Hippocampal formation (tissue), 2 donors: ENCODE data around the gene ATAD2B.
"Not testable (repeated sequence)": the region's sequence is repeated elsewhere in the genome, so short reads cannot be mapped to it uniquely, and the experiment has no call there.

Experiments used
- DNase-seq, 2 donors: peaks; one replicate each; lab custom pipeline; 2025; lab: John Stamatoyannopoulos, UW

Gene ATAD2B

DNA sequence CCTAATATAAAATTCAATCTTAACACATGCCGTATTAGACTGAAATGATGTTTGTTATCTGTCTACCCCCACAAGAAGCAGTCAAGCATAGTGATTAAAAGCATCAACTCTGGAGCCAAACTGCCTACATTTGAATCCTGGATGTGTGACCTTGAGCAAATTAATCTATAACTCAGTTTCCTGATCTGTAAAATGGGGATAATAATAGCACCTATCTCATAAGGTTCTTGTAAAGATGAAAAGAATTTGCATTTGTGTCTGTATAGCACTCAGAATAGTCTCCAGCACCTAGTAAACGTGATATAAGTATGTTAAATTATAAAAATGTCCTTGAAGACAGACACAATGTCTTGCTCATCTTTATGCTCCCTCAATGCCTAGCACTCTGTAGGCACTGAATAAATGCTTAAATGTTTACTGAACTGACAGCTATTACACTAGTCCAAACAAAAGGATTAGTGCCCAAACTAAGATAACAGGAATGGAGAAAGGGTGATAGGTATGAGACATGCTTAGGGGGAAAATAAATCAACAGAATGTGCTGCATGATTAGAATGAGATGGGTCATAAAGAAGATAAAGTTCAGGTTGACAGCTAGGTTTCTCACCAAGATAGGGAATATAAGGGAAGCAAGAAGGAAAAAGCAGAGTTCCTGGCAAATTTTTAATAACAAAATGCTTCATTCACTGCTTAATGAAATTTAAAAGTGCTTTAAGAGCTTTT, 180.6 kb downstream of the ATAD2B start:
- DNase-seq: no peak

DNA sequence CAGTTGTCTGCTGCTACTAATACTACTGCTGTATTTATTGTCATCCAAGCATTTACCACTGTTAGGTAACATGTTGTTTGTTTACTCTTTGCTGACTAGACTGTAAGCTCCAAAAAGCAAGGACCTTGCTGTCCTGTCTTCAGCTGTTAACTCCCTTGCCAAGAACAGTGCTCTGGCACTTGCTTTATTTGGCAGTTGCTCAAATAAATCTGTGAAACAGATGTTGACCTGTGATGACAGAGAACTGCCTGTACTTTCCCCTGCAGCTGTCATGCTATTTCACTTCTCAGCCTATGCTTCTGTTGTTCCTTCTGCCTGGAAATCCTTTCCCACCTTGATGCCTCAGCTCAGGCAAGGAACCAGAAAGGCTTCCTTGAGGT, 181.2 kb downstream of the ATAD2B start:
- DNase-seq: no peak

DNA sequence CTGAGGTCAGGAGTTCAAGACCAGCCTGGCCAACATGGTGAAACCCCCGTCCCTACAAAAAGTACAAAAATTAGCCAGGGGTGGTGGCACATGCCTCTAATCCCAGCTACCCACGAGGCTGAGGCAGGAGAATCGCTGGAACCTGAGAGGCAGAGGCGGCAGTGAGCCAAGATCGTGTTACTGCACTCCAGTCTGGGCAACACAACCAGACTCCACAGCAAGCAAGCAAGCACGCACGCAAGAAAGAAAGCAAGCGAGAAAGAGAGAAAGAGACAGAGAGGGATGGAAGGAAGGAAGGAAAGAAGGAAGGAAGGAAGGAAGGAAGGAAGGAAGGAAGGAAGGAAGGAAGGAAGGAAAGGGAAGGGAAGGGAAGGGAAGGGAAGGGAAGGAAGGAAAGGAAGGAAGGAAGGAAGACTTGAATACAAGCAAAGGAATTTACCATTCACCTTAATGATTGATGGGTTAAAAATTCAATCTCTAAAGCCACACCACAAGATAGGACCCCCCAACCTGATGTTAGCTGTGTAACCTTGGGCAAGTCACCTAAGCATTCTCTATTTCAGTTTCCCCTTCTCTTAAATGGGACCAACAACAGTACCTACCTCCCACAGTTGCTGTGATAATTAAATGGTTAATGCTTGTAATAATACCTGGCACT, 181.7 kb downstream of the ATAD2B start:
- DNase-seq: no peak

DNA sequence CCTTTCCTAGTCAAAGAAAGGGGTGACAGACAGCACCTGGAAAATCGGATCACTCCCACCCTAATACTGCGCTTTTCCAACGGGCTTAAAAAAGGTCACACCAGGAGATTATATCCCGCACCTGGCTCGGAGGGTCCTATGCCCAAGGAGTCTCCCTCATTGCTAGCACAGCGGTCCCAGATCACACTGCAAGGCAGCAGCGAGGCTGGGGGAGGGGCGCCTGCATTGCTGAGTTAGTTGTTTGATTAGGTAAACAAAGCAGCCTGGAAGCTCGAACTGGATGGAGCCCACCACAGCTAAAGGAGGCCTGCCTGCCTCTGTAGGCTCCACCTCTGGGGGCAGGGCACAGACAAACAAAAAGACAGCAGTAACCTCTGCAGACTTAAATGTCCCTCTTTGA, 190.1 kb downstream of the ATAD2B start:
- DNase-seq: not testable (repeated sequence)

DNA sequence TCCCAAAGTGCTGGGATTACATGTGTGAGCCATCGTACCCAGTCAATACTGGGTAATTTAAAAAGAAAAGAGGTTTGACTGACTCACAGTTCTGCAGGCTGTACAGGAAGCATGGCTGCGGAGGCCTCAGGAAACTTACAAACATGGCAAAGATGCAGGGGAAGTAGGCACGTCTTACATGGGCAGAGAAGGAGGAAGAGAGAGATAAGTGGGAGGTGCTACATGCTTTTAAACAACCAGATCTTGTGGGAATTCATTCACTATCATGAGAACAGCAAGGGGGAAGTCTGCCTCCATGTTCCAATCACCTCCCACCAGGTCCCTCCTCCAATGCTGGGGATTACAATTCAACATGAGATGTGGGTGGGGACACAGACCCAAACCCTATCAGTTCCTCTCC, 192.5 kb downstream of the ATAD2B start:
- no peak for DNase-seq

DNA sequence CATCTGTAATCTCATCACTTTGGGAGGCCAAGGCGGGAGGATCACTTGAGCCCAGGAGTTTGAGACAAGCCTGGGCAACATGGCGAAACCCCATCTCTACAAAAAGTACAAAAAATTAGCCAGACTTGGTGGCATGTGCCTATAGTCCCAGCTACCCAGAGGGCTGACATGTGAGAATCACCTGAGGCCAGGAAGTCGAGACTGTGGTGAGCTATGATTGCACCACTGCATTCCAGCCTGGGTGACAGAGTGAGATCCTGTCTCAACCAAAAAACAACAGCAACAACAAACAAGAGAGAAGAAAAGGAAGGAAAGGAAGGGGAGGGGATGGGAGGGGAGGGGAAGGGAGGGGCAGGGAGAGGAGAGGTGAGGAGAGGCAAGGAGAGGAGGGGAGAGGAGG, 203.9 kb downstream of the ATAD2B start:
- DNase-seq: not testable (repeated sequence)

DNA sequence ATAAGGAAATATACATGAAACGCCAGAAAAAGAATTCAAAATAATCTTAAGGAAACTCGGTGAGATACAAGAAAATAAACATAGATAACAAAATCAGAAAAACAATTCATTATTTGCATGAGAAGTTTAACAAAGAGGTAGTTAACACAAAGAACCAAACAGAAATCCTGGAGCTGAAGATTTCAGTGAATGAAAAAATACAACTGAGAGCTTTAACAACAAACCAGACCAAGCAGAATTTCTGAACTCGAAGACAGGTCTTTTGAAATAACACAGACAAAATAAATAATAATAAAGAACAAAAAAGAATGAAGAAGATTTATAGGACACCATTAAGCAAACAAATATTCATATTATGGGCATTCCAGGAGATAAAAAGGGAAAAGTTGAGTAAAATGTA, 204.7 kb downstream of the ATAD2B start:
- no peak for DNase-seq

DNA sequence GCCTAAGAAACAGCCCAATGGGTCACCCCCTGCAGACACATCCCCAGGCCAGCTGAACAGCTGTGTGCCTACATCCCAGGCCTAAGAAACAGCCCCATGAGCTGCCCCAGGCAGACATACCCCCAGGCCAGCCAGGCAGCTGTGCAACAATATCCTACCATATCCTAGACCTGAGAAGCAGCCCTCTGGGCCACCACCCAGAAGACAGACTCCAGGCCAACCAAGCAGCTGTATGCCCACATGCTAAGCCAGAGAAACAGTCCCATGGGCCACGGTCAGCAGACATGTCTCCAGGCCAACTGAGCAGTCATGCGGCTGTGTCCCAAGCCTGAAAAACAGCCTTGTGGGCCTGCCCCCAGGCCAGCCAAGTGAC, 205.5 kb downstream of the ATAD2B start:
- DNase-seq: no peak

DNA sequence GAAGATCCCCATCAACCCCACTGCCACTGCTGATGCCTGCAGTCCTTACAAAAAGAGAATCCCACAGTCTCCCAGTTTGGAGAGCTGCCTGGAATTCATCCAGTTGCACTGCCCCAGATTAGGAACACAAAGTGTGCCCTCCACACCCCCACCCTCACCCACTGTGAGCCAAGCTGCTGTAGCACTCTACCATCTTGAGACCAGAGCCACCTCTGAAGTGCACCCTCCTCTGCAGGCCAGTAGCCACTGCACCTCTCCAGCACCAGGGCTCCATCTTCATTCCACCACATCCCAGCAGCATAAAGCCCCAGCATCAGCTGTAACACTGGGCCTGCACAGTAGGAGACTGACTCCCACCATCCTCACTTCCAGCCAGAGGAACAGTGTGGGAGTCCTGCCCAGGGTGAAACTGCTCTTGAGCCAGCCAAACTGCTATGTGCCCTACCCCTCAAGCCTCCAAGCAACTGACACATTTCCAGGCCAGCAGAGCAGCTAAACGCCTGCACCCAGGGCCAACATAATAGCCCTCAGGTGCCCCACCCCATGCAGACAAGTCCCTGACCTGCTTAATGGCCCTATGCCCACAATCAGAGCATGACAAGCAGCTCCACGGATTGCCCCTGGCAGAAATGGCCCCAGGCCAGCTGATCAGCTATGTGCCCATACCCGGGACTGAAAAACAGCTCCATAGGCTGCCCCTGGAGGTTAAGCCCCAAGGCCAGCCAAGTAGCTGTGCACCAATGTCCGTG, 206.0 kb downstream of the ATAD2B start:
- no peak for DNase-seq

DNA sequence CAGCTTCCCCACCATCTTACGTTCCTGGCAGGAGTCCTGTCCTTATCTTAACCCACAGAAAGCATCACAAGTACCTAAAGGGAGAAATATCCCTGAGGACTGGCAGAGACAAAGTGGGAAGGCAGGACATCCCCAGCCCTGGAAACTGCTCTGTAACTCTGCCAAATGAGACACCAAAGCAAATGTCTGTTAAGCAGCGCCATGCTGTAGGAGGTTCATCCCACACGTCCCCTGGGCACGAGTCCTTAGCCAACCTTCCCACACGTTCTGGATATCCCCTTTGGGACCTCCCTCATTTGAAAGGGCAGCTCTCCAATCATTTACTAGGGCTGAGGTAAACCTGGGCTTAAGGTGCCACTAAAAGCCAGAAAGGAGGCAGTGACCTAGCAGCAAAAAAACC, 207.2 kb downstream of the ATAD2B start:
- no peak for DNase-seq

DNA sequence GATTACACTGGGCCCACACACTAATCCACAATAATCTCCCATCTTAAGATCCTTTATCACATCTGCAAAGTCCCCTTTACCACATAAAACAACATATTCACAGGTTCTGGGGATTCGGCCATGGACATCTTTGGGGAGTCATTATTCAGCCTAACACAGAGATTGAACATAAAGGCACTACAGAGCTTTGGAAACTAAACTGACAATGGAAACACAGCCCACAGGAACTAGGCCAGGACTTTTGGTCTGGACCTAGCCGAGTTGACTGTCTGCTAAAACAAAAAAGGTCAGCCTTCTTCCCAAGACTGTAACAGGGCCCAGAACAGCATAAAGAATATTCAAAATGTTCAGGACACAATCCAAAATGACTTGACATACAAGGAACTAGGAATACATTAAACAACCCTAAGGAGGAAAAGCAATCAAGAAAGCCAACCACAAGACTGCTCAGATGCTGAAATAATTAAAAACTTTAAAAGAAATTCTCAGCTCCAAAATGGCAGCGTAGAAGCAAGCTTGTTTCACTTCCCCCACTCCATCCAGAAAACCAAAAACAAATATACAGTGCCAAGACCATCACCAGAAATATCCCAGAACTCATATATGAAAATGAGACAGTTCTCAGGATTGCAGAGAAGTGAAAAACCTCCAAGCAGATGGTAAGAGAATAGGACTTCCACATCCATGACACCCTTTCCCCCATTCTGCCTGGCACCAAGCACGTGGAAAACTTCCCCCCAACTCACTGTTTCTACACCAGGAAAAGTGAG, 207.8 kb downstream of the ATAD2B start:
- no peak for DNase-seq

DNA sequence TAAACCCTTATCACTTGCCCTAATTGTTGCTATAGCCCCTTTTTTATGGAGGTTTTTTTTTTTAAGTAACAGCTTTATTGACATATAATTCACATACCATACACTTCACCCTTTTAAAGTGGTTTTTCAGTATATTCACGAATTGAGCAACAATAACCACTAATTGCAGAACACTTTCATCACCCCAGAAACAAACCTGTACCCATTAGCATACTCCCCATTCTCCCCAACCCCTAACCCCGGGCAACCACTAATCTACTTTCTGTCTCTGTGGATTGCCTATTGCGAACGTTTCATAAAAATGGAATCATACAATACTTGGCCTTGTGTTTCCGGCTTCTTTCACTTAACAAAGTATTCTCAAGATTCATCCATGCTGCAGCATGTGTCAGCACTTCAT, 213.6 kb downstream of the ATAD2B start:
- DNase-seq: no peak

DNA sequence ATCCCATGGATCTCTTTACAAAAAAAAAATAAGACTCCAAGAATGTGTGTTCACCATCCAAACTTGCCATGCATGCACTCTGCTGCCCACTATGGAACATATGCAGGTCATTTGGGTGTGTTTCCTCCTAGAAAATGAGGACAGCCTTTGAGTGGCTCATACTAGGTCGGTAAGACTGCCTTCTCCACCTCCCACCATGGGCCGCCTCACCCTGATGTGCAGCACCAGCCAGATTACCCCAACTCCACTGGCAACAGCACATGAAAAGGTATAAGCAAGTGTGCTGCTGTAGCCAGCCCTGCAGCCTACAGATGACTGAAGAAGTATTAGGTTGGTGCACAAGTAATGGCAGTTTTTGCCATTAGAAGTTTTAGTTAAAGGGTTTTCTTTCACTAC, 214.2 kb downstream of the ATAD2B start:
- DNase-seq: no peak

DNA sequence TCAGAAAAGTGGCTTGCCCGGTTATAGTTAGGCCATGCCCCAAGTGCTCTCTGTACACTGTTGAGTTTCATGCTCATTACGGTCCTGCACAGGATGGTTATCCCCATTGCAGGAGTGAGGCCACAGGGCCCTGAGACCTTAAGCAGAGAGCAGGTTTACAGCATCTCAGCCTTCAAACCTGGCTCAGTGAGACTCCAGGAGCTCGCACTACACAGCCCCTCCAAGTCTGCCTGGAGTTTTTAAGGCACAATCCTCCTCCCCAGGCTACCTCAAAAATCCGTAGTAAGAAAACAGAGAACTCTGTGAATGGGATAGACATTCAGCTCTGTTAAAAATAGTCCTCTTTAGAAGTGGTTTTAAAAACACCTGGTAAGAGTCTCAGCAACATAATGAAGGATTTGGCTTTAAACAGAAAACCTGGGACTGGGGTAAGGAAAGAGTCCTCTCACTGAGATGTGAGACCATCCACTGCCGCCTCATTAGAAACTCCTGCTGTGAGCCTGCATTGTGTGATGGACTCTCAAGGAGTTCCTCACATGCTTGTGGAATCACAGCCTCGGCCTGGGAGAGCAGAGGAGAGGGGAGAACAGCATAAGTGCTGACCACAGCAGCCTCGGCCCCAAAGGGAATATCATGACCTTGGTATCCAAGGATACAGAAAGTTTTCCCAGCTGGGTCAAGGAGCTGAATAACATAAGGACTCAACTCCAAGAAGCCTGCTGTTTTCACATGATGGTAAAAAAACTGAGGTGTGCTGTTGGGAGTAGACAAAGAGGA, 214.8 kb downstream of the ATAD2B start:
- no peak for DNase-seq

DNA sequence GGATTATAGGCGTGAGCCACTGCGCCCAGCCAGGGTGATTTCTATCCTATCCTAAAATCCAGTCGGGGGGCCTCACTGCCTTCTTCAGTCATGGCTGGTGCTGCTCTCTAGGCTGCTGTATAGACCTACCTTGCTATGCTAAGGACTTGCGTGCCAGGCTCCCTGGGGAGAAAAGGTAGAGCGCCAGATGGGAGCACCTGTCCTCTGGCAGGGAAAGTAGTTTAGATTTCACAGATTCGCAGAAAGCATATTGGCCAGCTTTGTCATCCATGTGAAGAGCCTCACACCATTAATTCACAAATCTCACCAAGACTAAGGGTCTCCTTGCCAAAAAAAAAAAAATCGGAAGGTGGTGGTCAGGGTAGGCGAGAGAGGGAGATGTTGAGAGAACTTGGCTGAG, 217.6 kb downstream of the ATAD2B start:
- DNase-seq: no peak

DNA sequence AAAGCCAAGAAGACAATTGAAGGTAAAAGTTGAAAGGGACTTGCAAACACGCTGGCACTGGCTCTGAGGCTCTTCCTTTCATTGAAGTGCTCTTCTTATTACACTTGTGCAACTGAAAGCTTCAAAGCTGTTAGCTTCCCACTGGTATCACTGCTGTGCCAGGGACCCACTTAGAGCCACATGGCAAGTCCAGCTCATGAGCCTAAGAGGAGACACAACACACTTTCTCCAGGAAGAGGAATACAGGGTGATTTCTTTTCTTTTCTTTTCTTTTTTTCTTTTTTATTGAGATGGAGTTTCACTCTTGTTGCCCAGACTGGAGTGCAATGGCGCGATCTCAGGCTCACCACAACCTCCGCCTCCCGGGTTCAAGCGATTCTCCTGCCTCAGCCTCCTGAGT, 218.2 kb downstream of the ATAD2B start:
- no peak for DNase-seq

DNA sequence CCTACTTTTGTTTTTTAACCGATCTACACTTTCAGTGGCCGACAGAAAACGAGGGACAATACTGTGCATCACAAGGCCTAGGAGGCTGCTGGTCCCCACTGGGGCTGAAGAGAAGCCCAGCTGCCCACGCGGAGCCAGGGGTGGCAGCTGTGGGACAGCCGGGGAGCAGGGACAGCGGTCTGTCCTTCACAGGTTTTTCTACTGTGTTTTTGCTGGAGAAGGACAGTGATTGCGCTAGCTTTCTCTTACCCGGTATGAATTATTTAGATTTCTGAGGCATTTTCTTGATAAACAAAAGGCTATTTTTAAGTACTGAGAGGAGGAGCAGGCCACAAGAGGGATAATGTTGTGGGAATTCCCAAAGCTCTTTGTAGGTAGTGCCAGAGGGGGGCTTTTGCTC, 219.8 kb downstream of the ATAD2B start:
- no peak for DNase-seq

DNA sequence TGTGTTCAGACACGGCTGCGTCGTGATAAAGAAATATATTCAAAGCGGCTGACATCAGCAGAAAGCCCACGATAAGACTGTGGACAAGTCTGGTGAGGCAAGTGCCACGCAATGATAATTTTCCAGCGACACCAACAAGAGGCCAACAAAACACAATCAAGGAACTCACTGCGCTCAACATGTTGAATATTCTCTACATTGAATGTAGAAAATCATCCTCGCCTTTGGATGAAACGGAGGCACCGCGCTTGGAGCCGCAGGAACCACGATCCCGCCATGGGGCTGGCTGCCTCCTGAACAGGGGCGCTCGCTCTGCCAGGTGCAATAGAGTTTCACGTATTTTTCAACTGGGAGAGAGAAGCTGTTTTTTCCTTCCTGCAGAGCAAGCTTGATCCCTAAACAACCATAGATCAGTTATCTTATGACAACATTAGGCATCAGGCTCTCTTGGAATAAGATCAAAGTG, 220.3 kb downstream of the ATAD2B start:
- no peak for DNase-seq

DNA sequence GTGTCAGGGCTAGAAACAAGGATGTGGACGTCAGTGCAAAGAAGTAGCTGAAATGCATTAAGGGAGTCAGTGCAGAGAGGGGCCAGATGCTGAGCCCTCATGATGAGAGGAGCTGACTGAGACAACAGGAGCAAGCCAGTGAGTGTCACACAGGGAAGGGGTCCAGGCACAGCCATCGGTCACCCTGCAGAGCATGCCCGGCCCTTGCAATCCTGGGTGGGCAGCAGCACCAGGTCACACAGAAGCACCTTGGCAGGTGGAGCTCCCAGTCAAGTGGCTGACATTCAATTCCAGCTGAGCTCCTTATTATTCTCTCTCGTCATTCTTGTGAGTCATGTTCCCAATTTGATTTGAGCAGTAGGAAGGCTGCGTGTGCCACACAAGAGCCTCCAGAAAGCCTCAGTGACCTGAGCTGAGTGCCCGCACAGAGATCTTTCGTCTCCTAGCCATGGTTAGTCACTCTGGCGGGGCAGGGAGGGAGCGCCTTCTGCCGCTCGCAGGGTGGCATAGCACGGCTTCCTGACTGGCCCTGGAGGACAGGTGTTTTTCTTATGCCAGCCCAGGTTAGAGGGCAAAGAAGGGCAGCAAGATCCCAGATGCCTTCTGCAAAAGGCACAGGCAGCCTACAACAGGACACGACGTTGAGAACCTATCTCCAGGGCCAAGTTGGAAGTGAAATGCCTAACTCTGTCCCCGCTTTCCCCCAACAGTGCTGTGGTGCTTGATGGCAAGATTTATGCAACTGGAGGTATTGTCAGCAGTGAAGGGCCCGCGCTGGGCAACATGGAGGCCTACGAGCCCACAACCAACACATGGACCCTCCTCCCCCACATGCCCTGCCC, 220.9 kb downstream of the ATAD2B start:
- no peak for DNase-seq

DNA sequence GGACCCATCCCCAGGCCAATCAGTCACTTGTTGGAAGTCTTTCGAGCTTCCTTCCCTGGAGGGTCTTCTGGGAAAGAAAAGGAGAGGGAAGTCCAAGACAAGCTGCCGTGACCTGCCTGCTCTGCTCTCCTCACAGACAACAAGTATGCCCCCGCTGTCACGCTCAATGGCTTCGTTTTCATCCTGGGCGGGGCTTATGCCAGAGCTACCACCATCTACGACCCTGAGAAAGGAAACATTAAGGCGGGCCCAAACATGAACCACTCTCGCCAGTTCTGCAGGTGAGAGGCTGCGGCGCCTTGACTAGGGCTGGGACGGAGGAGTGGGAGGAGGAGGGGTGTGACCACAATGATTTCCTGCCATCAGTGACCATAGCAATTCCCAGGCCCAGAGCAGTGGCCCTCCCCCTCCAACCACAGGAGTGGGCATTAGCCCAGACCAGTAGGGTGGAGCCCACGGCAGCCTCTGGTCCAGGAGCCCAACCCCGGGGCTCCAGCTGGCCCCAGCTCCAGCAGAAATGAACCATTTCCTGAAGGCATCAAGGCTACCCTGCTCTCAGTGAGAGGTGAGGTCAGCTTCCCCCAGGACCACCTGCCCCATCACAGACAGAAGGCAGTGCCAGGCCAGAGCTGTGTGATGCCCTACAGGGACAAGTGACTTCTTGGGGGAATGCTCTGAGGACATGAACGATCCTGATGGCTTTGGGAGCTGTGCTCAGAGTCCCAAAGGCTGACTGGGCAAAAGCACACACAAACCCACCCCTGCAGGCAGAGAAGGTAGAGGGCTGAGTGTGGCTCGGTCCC, 223.1 kb downstream of the ATAD2B start:
- DNase-seq: no peak
